HS-5 (cell line): ENCODE measurements around the gene TMC1.
"Not testable (repeated sequence)": the region's sequence is repeated elsewhere in the genome, so short reads cannot be mapped to it uniquely, and the experiment has no call there.

Experiments
- DNase-seq: peaks from one replicate; pipeline ENCODE4 v3.0.0-alpha.2; 2012; ENCODE audit warnings: low read depth

TMC1 gene

GRCh38 chr9:72772661-72773060, 251.3 kb downstream of the TMC1 start:
- no peak for DNase-seq

DNA sequence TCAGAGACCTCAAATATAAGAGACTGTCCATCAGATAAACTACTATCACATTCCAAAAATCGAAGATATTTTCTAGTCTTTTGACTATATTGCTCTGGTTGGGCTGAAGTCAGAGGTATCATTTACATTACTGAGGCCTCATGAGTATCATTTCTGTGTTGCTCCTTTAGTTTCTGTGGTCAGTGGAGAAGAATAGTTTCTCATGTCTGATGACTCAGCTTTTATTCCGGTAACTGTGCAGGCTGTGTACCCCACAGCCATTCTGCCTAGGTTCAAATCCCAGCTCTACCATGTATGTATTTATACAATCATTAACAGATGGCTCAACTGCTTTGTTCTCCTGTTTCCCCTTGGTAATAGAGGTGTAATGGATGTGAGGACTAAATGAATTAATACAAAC, 252.2 kb downstream of the TMC1 start:
- no peak for DNase-seq

DNA sequence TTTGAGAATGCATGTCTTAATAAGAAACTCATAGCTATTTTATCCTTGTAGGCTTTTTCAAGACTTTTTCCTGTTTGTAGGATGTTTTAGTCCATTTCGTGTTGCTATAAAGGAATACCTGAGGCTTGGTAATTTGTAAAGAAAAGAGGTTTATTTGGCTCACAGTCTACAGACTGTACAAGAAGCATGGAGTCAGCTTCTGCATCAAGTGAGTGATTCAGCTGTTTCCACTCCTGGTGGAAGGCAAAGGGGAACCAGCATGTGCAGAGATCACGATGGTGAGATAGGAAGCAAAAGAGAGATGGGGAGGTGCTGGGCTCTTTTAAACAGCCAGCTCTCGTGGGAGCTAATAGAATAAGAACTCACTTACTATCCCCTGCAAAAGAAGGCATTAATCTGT, 254.2 kb downstream of the TMC1 start:
- no peak for DNase-seq

GRCh38 chr9:72779614-72780013, 258.2 kb downstream of the TMC1 start:
- DNase-seq, result no peak

- DNase-seq, result no peak
These were observed 265.5 kb downstream of the TMC1 start for GRCh38 chr9:72786948-72787347.

DNA sequence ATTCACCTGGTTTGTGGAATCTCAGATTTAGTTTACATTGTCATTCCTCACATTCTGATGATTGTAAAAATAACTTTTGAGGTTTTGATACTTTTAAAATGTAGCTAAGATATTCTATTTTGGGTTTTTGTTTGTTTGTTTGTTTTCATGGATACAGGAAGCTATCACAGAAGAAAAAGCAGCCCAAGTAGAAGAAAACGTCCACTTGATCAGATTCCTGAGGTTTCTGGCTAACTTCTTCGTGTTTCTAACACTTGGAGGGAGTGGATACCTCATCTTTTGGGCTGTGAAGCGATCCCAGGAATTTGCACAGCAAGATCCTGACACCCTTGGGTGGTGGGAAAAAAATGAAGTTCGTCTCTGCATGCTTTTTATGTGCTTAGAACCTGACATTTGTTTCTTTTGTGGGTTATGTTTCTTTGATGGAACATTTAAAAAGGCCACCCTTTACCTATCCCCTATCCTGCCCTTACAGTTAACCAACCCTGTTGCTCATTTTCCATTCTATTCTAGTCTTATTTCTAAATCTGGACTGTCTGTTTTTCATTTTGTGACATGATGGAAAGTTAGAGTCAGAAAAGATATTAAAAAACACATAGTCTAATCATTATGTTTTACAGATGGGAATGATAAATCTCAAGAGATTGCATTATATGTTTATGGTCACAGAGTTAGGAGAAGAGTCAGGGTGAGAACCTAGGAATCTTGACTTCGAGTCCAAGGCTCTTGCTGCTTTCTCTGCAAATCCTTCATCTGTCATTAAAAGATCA, 267.7 kb downstream of the TMC1 start:
- DNase-seq, result no peak

DNA sequence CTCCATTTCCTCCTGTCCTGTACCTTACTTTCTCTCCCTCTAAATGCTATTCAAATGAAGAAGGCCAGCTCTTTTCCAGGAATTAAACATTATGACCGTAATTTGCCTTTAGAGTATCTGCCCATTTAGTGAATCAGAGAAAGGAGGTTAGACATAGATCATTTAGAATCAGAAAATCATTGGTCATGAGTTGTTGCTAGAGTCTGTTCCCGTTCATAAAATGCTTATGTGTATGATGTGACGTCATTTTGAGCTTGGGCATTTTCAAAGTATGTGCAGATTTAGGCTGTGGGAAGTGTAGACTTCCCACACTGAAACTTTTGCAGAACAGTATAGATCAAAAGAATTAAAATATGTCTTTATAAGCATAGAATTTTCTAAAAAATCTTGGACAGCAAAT, 268.5 kb downstream of the TMC1 start:
- DNase-seq, result no peak

DNA sequence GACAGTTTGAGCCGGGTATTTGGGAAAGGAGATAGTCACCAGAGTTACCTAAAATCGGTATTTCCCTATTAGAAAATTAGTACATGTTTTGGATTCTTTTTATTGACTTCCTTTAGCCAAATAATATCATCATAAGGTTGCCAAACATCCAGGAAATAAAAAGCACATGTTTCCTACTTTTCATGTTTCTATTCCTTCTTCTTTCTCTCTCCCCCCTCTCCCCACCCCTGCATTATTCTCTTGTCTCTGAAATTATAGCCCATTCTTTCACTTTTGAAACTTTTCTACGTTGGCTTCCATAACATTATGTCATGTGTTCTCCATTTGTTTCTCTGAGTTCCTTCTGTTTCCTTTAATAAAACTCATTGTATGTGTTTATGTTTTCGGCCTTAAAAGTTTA, 269.6 kb downstream of the TMC1 start:
- no peak for DNase-seq

DNA sequence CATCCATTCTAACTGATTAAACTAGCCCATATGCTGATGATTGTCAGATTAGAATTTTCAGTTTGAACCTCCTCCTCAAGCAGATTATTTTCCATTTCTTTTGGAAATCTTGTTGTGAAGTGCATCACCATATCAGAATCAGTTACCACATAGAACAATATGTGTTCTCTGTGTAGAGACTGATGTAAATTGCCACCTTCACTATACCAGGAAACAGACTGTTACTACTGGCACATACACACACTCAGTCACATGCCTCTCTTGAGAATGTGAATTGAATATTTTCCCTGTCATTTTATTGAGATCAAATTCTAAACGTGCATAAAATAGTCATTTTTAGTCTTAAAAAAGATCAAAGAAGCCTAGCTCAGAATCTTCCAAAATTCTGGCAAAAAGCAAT, 270.0 kb downstream of the TMC1 start:
- no peak for DNase-seq

- DNase-seq, result peak; percentile 14
These were observed 273.5 kb downstream of the TMC1 start for GRCh38 chr9:72794946-72795345.

- no peak for DNase-seq
These were observed 279.1 kb downstream of the TMC1 start for GRCh38 chr9:72800328-72800994.

DNA sequence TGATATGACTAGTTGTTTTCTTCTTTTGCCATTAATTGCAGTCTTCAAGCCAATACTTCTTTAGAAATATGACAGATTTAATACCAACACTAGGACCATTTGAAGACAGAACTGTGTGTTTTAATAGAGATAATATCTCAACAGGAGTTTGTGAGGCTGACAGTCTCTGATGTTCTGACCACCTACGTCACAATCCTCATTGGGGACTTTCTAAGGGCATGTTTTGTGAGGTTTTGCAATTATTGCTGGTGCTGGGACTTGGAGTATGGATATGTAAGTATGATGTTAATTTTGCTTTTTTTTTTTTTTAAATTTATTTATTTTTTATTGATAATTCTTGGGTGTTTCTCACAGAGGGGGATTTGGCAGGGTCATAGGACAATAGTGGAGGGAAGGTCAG, 283.8 kb downstream of the TMC1 start:
- DNase-seq, result no peak

DNA sequence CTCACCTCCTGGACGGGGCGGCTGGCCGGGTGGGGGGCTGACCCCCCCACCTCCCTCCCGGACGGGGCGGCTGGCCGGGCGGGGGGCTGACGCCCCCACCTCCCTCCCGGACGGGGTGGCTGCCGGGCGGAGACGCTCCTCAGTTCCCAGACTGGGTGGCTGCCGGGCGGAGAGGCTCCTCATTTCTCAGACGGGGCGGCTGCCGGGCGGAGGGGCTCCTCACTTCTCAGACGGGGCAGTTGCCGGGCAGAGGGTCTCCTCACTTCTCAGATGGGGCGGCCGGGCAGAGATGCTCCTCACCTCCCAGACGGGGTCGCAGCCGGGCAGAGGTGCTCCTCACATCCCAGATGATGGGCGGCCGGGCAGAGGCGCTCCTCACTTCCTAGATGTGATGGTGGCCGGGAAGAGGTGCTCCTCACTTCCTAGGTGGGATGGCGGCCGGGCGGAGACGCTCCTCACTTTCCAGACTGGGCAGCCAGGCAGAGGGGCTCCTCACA, 285.0 kb downstream of the TMC1 start:
- DNase-seq, result not testable (repeated sequence)

DNA sequence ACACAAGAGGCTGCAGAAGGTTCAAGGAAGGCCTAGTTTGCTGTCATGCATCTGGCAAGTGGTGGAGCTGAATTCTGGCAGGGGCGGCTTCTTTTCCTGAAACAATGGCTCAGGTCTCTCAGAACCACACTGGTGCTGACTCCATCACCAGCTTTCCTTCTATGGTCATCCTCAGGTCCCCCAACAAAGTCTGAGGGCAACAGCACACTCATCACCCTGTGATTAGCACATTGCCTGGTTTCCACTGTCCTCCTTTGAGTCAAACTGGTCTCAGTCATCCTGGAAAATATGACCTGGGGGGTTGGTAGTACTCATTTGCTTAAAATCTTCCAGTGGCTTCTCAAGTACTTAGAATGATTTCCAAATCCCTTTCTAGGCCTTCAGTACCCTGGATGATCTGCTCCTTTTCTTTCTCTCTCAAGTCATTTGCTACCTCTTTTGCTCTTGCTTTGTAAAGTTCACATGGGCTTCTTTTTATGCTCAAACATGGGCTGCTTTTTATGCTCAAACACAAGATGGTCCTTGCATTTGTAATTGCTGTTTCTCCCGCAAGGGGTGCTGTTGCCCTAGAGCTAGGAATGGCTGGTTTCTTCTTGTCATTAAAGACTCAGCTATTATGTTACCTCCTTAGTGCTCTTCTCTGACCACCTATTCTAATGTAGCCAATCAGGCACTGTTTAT, 286.5 kb downstream of the TMC1 start:
- no peak for DNase-seq

- no peak for DNase-seq
These were observed 287.0 kb downstream of the TMC1 start for GRCh38 chr9:72808446-72808768.

- no peak for DNase-seq
These were observed 288.2 kb downstream of the TMC1 start for GRCh38 chr9:72809586-72809985.

GRCh38 chr9:72812559-72813111, 291.2 kb downstream of the TMC1 start:
- DNase-seq, result no peak

DNA sequence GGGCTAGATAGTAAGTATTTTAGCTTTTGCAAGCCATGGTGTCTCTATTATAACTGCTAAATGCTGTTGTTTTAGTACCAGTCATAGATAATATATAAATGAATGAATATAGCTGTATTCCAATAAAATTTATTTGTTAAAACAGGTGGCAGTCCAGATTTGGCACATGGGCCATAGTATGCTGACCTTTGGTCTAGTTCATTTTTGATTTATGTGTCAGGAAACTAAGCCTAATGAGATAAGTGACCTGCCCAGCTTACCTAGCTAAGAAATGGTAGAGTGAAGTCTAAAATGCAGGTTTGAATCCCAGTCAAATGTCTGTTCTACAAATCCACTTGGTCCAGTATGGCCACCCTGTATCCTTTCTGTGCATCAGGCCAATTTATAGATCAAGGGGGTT, 292.1 kb downstream of the TMC1 start:
- DNase-seq, result no peak

GRCh38 chr9:72814083-72814597, 292.7 kb downstream of the TMC1 start:
- DNase-seq, result no peak

DNA sequence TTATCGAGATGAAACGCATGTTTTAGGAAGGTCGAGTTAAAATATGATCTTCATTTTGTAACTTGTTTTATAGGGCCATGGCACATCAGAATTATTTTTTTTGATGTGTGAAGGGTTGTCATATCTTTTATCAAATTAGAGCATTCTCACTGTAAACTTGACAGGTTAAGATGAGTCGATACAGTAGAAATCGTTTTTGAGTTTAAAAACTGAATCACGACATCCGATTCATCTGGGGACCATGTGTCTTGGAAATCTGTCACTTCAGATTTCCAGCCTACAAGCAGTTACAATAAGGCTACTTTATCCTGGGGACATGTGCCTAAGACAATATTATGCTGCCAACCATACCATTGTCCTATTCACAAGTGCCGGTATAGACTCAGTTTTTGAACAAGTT, 295.3 kb downstream of the TMC1 start:
- no peak for DNase-seq

DNA sequence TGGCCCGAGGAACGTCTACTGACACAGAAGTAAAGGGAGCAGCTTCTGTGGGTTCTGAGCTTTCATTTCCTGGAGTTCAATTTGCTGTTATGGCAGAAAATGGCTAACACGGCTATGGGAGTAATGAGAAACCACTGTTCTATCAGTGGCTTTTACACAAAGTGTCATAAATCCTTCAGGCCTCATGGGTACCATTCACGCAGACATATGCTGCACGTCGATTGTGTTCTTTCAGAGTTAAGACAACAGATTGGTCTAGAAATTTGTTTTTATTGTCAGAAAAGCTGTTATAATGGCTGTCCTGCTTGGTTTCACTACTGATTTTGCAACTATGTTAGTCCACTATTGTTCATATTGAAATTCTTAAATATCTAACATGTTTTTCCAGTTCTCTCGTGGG, 296.0 kb downstream of the TMC1 start:
- DNase-seq, result no peak

DNA sequence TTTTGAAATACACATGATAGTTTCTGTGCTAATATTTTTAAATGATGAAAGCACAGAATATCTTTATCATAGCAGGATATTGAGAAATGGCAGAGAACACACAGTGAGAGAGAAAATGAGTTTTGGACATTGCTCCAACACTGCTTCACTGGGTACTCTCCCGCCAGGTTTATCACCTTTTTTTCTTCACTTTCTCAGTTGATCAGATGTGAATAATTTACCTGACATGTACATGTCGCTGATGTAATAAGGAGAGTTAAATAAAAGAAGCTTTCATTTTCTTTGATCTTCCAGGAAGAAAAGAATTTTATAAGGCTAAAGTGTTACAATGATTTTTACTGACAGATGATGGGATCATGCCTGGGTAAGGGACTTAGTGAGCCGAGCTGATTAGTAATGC, 297.0 kb downstream of the TMC1 start:
- DNase-seq, result no peak

DNA sequence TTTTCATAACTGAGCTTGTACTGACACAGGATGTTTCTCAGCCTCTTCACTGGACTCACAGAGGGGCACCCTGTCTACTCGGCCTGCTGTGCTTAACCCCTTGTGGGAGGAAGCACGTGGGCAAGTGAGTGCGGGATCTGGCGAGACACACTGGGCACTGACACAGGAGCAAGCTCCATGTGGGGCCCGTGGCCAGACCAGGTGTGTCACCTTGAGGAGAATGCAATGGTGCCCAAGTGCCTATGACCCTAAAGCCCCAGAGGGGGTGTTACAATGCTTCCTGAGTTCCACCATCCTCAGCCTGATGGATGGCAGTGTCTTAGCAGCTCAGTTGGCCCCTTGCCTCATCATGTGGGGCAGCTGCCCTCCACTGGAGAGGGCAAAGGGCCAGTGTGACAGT, 302.6 kb downstream of the TMC1 start:
- DNase-seq, result no peak
